MCF 10A (cell line): Measurements from ENCODE around the gene C2orf66. TPM values are rescaled to one million over a fixed set of nuclear protein-coding genes. Genes with fewer than 3 reads are reported as not detected.

ENCODE experiments used
- Bru-seq: library from RNA; stranded (reverse); fragments of 400-500 nt; gene quantifications from one replicate; lab custom pipeline; 2021; lab: Mats Ljungman, UMichigan
- BruChase-seq, 2 experiments: library from RNA; stranded (reverse); fragments of 400-500 nt; gene quantifications; one replicate each; lab custom pipeline; 2021; lab: Mats Ljungman, UMichigan
- BruUV-seq: library from RNA; stranded (reverse); fragments of 400-500 nt; replicated peaks from 2 replicates; lab custom pipeline; 2021; lab: Mats Ljungman, UMichigan
- CTCF ChIA-PET: fragments of 300-600 bp; sonication (Branson Sonifier 250); formaldehyde crosslinking; extraction: SDS; loops from one replicate; lab custom pipeline; 2021; ENCODE audit warnings: antibody characterized with exemption, inconsistent platforms; lab: Yijun Ruan, JAX
- POLR2A ChIA-PET: fragments of 300-600, 350-650 bp; sonication (Branson Sonifier 250); formaldehyde crosslinking; extraction: SDS; loops from one replicate; lab custom pipeline; 2020; ENCODE audit warnings: antibody characterized with exemption, inconsistent platforms; lab: Yijun Ruan, JAX
- DNase-seq: peaks from one replicate; pipeline ENCODE4 v3.0.0-alpha.2; 2018; ENCODE audit not compliant: unreplicated experiment
- H3K27ac Mint-ChIP-seq: one replicate; pipeline ENCODE4 v1.8.0; 2022; ENCODE audit warnings: mild to moderate bottlenecking, low read depth, mixed read lengths; ENCODE audit not compliant: unreplicated experiment
- H3K27me3 Mint-ChIP-seq: one replicate; pipeline ENCODE4 v1.8.0; 2022; ENCODE audit warnings: mixed read lengths; ENCODE audit not compliant: insufficient read depth, unreplicated experiment
- H3K36me3 Mint-ChIP-seq: one replicate; pipeline ENCODE4 v1.8.0; 2022; ENCODE audit warnings: mild to moderate bottlenecking, moderate library complexity, mixed read lengths; ENCODE audit not compliant: insufficient read depth, unreplicated experiment
- H3K4me1 Mint-ChIP-seq: one replicate; pipeline ENCODE4 v1.8.0; 2022; ENCODE audit warnings: mixed read lengths; ENCODE audit not compliant: insufficient read depth, unreplicated experiment
- H3K4me3 Mint-ChIP-seq: one replicate; pipeline ENCODE4 v1.8.0; 2022; ENCODE audit warnings: mild to moderate bottlenecking, moderate library complexity, mixed read lengths; ENCODE audit not compliant: unreplicated experiment
- H3K9me3 Mint-ChIP-seq: one replicate; pipeline ENCODE4 v1.8.0; 2022; ENCODE audit warnings: mixed read lengths; ENCODE audit not compliant: unreplicated experiment
- intact Hi-C: fragments of 100-400 bp; cut with micrococcal nuclease; formaldehyde crosslinking; loops from 2 replicates; pipeline ENCODE4 v1.14.1; 2022
- long read RNA-seq: library from polyadenylated mRNA; stranded (forward); transcript quantifications from one replicate; pipeline ENCODE4 v2.0.0, GENCODE V29; 2022
- total RNA-seq: library from RNA; stranded (reverse); gene quantifications from 2 replicates; pipeline ENCODE4 v1.2.3, GENCODE V29; 2022
- TF ChIP-seq, protein P1 (sequence below): fragments of 200-600 bp; IDR thresholded peaks from one replicate; pipeline ENCODE4 v1.8.0; 2022; ENCODE audit warnings: antibody characterized with exemption, mild to moderate bottlenecking; ENCODE audit not compliant: unreplicated experiment

C2orf66 gene
- total RNA-seq: 0.61 and 0.98 TPM in 2 replicates
- percentile 49 among the genes with signal in this experiment for Bru-seq, nascent RNA
- BruChase-seq, experiment 1, labeled RNA remaining after a 6-hour chase: percentile 80 among the genes with signal in this experiment
- BruChase-seq, experiment 2, labeled RNA remaining after a 2-hour chase: percentile 74 among the genes with signal in this experiment
- long read RNA-seq: 0 reads

DNA sequence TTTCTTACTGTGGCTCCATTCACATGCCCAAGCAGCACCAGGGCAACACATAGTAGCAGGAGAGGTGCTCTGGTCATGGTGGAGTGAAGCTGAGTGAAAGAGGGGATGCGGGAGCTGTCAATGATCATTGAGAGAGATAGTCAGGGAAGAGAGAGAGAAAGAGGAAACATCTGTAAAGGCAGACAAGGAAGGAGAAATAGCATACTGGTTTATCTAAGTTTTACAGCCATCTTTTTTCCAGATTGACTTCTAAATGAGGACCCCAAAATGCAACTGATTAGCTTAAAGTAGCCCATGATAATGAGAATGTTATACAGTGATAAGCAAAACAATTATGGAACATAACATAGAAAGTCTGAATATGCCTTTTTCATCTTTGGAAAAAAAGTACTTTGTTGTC, at the start of gene C2orf66:
Gene C2orf66, minus strand, starts transcription at position 96 of the 400 bp plus-strand sequence. Its CDS starts 19 bp downstream, at position 77.
- Mint-ChIP-seq H3K4me3 (no peak within 1 kb of the TSS), H3K4me1 (peaks cover 5% of the 10 kb centered on the region), H3K27ac (no peak within 1 kb of the TSS), H3K9me3 (no peaks in the 10 kb centered on the region), H3K36me3 (no peaks in the 10 kb centered on the region), H3K27me3 (no peaks in the 10 kb centered on the region)
- POLR2A ChIA-PET: interaction anchor here (1.7 kb wide), 1 partner anchor 10 kb away, joined by 5 read pairs; the partner anchor contains the start of gene GTF3C3
- no TSS peak for BruUV-seq
- no peak for DNase-seq
- intact Hi-C loops: no loop called here
- TF ChIP-seq, protein P1, sequence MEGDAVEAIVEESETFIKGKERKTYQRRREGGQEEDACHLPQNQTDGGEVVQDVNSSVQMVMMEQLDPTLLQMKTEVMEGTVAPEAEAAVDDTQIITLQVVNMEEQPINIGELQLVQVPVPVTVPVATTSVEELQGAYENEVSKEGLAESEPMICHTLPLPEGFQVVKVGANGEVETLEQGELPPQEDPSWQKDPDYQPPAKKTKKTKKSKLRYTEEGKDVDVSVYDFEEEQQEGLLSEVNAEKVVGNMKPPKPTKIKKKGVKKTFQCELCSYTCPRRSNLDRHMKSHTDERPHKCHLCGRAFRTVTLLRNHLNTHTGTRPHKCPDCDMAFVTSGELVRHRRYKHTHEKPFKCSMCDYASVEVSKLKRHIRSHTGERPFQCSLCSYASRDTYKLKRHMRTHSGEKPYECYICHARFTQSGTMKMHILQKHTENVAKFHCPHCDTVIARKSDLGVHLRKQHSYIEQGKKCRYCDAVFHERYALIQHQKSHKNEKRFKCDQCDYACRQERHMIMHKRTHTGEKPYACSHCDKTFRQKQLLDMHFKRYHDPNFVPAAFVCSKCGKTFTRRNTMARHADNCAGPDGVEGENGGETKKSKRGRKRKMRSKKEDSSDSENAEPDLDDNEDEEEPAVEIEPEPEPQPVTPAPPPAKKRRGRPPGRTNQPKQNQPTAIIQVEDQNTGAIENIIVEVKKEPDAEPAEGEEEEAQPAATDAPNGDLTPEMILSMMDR: no peak
- CTCF ChIA-PET: no interaction called here

DNA sequence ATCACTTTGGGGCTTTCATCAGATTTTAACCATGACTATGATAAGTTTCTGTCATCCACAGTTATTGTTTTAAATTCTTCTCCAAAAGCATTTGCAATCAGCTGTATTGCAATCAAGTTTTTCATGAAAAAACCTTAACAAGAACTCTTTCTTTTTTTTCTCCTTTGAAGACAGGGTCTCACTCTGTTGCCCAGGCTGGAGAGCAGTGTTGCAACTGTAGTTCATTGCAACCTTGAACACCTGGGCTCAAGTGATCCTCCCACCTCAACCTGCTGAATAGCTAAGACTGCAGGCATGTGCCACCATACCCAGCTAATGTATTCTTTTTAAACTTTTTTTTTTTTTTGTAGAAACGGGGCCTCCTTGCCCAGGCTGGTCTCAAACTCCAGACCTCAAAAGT, 45.5 kb upstream of the C2orf66 start:
- H3K36me3 Mint-ChIP-seq: peaks cover 12% of the 10 kb centered on the region
- ChIA-PET POLR2A (no interaction called here), CTCF (interaction anchor here (0.6 to 0.7 kb wide), 2 partner anchors 16 to 262 kb away, joined by 3 read pairs; no protein-coding TSS in a partner anchor)
- H3K4me1 Mint-ChIP-seq: peaks cover 6% of the 10 kb centered on the region
- no peak overlapping the region for H3K4me3 Mint-ChIP-seq
- peaks cover 9% of the 10 kb centered on the region for H3K9me3 Mint-ChIP-seq
- no TSS peak for BruUV-seq
- intact Hi-C loops: loop anchor here (5.0 to 10.0 kb wide), 4 partner anchors 73 to 923 kb away; partner anchors contain the start of gene PGAP1
- no peak overlapping the region for H3K27ac Mint-ChIP-seq
- TF ChIP-seq, protein P1: no peak
- H3K27me3 Mint-ChIP-seq: no peaks in the 10 kb centered on the region
- DNase-seq: no peak

DNA sequence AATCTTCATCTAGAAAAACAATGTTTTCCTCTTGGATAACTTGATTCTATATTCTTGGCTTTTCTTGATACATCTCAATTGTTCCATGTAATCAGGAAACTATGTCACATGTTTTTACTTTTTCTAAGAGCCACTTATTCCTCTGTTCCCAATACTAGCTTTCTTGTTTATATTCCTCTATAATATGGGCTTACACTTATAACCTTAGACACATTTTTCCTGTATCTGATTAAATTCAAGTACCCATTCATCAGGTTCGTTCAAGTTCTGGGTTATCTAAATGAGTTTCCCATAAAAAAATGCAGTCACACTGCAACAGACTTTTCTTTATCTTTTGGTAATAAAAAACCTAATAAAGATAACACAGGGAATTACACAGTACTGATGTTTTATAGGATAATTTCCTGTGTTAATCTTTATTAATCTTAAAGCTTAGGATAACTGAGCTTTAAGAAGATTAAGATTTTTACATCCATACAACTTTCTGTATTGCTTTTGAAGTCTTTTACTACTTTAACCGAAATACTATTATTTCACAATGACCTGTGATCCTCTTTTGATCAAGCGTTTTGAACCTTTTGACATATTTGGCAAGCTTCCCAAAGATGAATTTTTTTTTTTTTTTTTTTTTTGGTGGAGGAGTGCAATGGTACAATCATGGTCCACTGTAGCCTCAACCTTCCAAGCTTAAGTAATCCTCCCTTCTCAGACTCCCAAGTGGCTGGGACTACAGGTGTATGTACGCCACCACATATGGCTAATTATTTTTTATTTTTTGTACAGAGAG, 44.3 kb upstream of the C2orf66 start:
- peak overlapping the region; percentile 26 for H3K27ac Mint-ChIP-seq
- CTCF ChIA-PET: interaction anchor here (0.8 kb wide), 1 partner anchor 556 kb away, joined by 3 read pairs; no protein-coding TSS in a partner anchor
- peaks cover 2% of the 10 kb centered on the region for H3K36me3 Mint-ChIP-seq
- TF ChIP-seq, protein P1: no peak
- POLR2A ChIA-PET: interaction anchor here (0.7 kb wide), 1 partner anchor 34 kb away, joined by 3 read pairs; no protein-coding TSS in a partner anchor
- peaks cover 4% of the 10 kb centered on the region for H3K9me3 Mint-ChIP-seq
- no TSS peak for BruUV-seq
- no peaks in the 10 kb centered on the region for H3K27me3 Mint-ChIP-seq
- peaks cover 6% of the 10 kb centered on the region for H3K4me1 Mint-ChIP-seq
- intact Hi-C loops: loop anchor here (5.0 to 10.0 kb wide), 4 partner anchors 74 to 924 kb away; partner anchors contain the start of gene PGAP1
- H3K4me3 Mint-ChIP-seq: no peak overlapping the region
- DNase-seq: no peak

GRCh38 chr2:196851088-196851487, 41.9 kb upstream of the C2orf66 start:
- intact Hi-C loops: loop anchor here (2.0 to 10.0 kb wide), 6 partner anchors 76 to 926 kb away; partner anchors contain the start of gene PGAP1
- no peaks in the 10 kb centered on the region for H3K27me3 Mint-ChIP-seq
- peaks cover 9% of the 10 kb centered on the region for H3K36me3 Mint-ChIP-seq
- no peak overlapping the region for H3K4me3 Mint-ChIP-seq
- peaks cover 6% of the 10 kb centered on the region for H3K4me1 Mint-ChIP-seq
- no peak overlapping the region for H3K27ac Mint-ChIP-seq
- no peaks in the 10 kb centered on the region for H3K9me3 Mint-ChIP-seq
- TF ChIP-seq, protein P1: no peak
- no peak for DNase-seq
- ChIA-PET CTCF (no interaction called here), POLR2A (no interaction called here)
- no TSS peak for BruUV-seq
